OCI-LY7 (cell line): ENCODE results near the gene CDK14.

ENCODE experiments used
- EZH2phosphoT487 ChIP-seq: fragments of 200-600 bp; sonication (generic); IDR thresholded peaks from 2 replicates; pipeline ENCODE4 v1.6.1; 2018; ENCODE audit warnings: low read depth, borderline replicate concordance, mild to moderate bottlenecking, mixed run types, antibody characterized with exemption, low read length, moderate library complexity, mixed read lengths
- TF ChIP-seq, protein P1 (sequence below): fragments of 200-600 bp; sonication (generic); conservative IDR thresholded peaks from 2 replicates; pipeline ENCODE4 v1.5.1; 2014; ENCODE audit warnings: mild to moderate bottlenecking, antibody characterized with exemption, low read length, moderate library complexity, mixed read lengths

DNA sequence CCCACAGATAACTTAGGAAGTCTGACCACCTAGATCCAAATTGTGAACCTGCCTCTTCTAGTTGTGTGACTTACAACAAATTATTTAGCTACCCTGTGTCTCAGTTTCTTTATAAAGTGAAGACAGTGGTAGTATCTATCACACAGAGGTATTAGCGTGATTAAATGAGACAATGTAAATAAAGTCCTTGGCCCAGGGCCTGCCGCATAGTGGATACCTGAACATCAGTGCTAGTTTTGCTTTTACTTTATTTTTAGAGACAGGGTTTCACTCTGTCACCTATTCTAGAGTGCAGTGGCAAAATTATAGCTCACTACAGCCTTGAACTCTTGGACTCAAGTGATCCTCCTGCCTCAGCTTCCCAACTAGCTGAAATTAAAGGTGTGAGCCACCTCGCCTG is 177.1 kb downstream of the CDK14 start:
- TF ChIP-seq, protein P1, sequence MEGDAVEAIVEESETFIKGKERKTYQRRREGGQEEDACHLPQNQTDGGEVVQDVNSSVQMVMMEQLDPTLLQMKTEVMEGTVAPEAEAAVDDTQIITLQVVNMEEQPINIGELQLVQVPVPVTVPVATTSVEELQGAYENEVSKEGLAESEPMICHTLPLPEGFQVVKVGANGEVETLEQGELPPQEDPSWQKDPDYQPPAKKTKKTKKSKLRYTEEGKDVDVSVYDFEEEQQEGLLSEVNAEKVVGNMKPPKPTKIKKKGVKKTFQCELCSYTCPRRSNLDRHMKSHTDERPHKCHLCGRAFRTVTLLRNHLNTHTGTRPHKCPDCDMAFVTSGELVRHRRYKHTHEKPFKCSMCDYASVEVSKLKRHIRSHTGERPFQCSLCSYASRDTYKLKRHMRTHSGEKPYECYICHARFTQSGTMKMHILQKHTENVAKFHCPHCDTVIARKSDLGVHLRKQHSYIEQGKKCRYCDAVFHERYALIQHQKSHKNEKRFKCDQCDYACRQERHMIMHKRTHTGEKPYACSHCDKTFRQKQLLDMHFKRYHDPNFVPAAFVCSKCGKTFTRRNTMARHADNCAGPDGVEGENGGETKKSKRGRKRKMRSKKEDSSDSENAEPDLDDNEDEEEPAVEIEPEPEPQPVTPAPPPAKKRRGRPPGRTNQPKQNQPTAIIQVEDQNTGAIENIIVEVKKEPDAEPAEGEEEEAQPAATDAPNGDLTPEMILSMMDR: no peak
- no peak for TF ChIP-seq EZH2phosphoT487
